Thyroid gland (tissue), 4 donors: ENCODE measurements around the gene TXK.

ENCODE experiments used
- POLR2A ChIP-seq, 2 donors: fragments of 450-650 bp; IDR thresholded peaks; one replicate each; pipeline ENCODE4 v1.6.1; 2017; ENCODE audit warnings: antibody characterized with exemption in 2 of 2, mild to moderate bottlenecking in 2 of 2, moderate library complexity in 1 of 2
- TF ChIP-seq, protein P1 (sequence below), 6 experiments: fragments of 200-600 bp in 3 of 6; fragments of 450-650 bp in 3 of 6; sonication (generic) in 3 of 6; IDR thresholded peaks; one replicate each; pipeline ENCODE4 v1.5.1; 2016 to 2019; ENCODE audit warnings: antibody characterized with exemption in 6 of 6, mild to moderate bottlenecking in 2 of 6, inconsistent platforms in 1 of 6, moderate library complexity in 1 of 6

- TF ChIP-seq, protein P1, sequence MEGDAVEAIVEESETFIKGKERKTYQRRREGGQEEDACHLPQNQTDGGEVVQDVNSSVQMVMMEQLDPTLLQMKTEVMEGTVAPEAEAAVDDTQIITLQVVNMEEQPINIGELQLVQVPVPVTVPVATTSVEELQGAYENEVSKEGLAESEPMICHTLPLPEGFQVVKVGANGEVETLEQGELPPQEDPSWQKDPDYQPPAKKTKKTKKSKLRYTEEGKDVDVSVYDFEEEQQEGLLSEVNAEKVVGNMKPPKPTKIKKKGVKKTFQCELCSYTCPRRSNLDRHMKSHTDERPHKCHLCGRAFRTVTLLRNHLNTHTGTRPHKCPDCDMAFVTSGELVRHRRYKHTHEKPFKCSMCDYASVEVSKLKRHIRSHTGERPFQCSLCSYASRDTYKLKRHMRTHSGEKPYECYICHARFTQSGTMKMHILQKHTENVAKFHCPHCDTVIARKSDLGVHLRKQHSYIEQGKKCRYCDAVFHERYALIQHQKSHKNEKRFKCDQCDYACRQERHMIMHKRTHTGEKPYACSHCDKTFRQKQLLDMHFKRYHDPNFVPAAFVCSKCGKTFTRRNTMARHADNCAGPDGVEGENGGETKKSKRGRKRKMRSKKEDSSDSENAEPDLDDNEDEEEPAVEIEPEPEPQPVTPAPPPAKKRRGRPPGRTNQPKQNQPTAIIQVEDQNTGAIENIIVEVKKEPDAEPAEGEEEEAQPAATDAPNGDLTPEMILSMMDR (IDR thresholded peaks at IDR 0.05), result no peak
- no peak for TF ChIP-seq POLR2A (IDR thresholded peaks at IDR 0.05)
Measured at GRCh38 chr4:48095441-48095840, 38.6 kb downstream of the TXK start.
